HepG2 (cell line): ENCODE measurements around the gene LMCD1. TPM values are rescaled to one million over a fixed set of nuclear protein-coding genes. Genes with fewer than 3 reads are reported as not detected.

Source experiments
- ATAC-seq: fragments of 200-7000 bp; cut with Tn5 transposase; 3 replicates; pipeline ENCODE4 v1.9.1; 2020; ENCODE audit warnings: mild to moderate bottlenecking, moderate library complexity
- BruUV-seq: library from RNA; stranded (reverse); fragments of 400-500 nt; replicated peaks from 2 replicates; lab custom pipeline; 2021; lab: Mats Ljungman, UMichigan
- CTCF ChIA-PET: fragments of 300-600 bp; formaldehyde crosslinking; extraction: SDS; loops from one replicate; lab custom pipeline; 2021; ENCODE audit warnings: low total read pairs, inconsistent platforms, low intra/inter-chr PET ratio; lab: Yijun Ruan, JAX
- POLR2A ChIA-PET: fragments of 350-600 bp; sonication (Branson Sonifier 250); formaldehyde crosslinking; loops from one replicate; lab custom pipeline; 2020; ENCODE audit warnings: antibody characterized with exemption, inconsistent platforms; lab: Yijun Ruan, JAX
- DNase-seq: peaks from one replicate; pipeline ENCODE4 v3.0.0-alpha.2; 2015; ENCODE audit warnings: low spot score
- FAIRE-seq: peaks from 3 replicates; lab custom pipeline; 2011; peaks lifted over from hg19 to GRCh38; lab: Jason Lieb, UNC
- H2AFZ ChIP-seq: one replicate; pipeline ENCODE4 v1.6.1; 2011; ENCODE audit warnings: low read length, inconsistent platforms
- H3K27ac ChIP-seq: fragments of 300-600 bp; 3 replicates; pipeline ENCODE4 v1.8.0; 2011; ENCODE audit warnings: mixed run types, mild to moderate bottlenecking, mixed read lengths, low read length, inconsistent platforms; ENCODE audit not compliant: insufficient read depth; ENCODE audit errors: extremely low read length
- H3K27me3 ChIP-seq, 2 experiments: fragments of 200-600 bp in 1 of 2; 2 replicates in 1 of 2; 3 replicates in 1 of 2; pipeline versions ENCODE4 v1.6.0 to v1.8.0; 2011; ENCODE audit warnings: low read length in 2 of 2, mild to moderate bottlenecking in 2 of 2, moderate library complexity in 2 of 2, inconsistent platforms in 1 of 2; ENCODE audit not compliant: insufficient read depth in 2 of 2, control insufficient read depth in 1 of 2
- H3K36me3 ChIP-seq, 2 experiments: fragments of 200-600 bp in 1 of 2; replicated peaks in 1 of 2; 2 replicates in 1 of 2; 3 replicates in 1 of 2; pipeline versions ENCODE4 v1.5.1 to v1.8.0; 2011; ENCODE audit warnings: low read length in 2 of 2, inconsistent platforms in 1 of 2; ENCODE audit not compliant: insufficient read depth in 2 of 2, control insufficient read depth in 1 of 2
- H3K4me1 ChIP-seq: 2 replicates; pipeline ENCODE4 v1.5.1; 2012; ENCODE audit warnings: low read length, inconsistent platforms; ENCODE audit not compliant: insufficient read depth
- H3K4me2 ChIP-seq: 2 replicates; pipeline ENCODE4 v1.6.0; 2011; ENCODE audit warnings: low read depth, low read length, inconsistent platforms
- H3K4me3 ChIP-seq, 3 experiments: fragments of 200-600 bp in 1 of 3; sonication (generic), shearing (Covaris generic) in 1 of 3; replicated peaks in 1 of 3; 2 replicates each; pipeline ENCODE4 v1.5.1; 2011 to 2016; ENCODE audit warnings: low read length in 3 of 3, inconsistent platforms in 2 of 3, low read depth in 2 of 3, mild to moderate bottlenecking in 2 of 3, control low read depth in 1 of 3, mixed read lengths in 1 of 3; ENCODE audit not compliant: insufficient read depth in 1 of 3
- H3K79me2 ChIP-seq: one replicate; pipeline ENCODE4 v1.6.1; 2011; ENCODE audit warnings: low read length, inconsistent platforms; ENCODE audit not compliant: insufficient read depth
- H3K9ac ChIP-seq: 2 replicates; pipeline ENCODE4 v1.6.0; 2011; ENCODE audit warnings: mild to moderate bottlenecking, low read depth, low read length, inconsistent platforms; ENCODE audit not compliant: insufficient read depth
- H3K9me3 ChIP-seq: 2 replicates; pipeline ENCODE4 v1.5.1; 2012; ENCODE audit warnings: mild to moderate bottlenecking, low read length
- H4K20me1 ChIP-seq: 2 replicates; pipeline ENCODE4 v1.6.0; 2011; ENCODE audit warnings: inconsistent platforms, mild to moderate bottlenecking, low read length, moderate library complexity; ENCODE audit not compliant: insufficient read depth
- ATF7-NPFF ChIP-seq: sonication (generic); formaldehyde crosslinking; IDR thresholded peaks from 2 replicates; pipeline ENCODE4 v1.8.1; 2023; ENCODE audit warnings: mild to moderate bottlenecking, low read depth, missing genetic modification reagents, moderate library complexity
- CHCHD3 ChIP-seq: sonication (generic); formaldehyde crosslinking; IDR thresholded peaks from 2 replicates; pipeline ENCODE4 v1.8.0; 2022; ENCODE audit warnings: mild to moderate bottlenecking, missing genetic modification reagents, moderate library complexity
- EHMT2 ChIP-seq: fragments of 200-600 bp; sonication (generic); IDR thresholded peaks from 2 replicates; pipeline ENCODE4 v1.7.0; 2017; ENCODE audit warnings: antibody characterized with exemption, low read depth, low read length, borderline replicate concordance
- HMG20A ChIP-seq: IDR thresholded peaks from 2 replicates; pipeline ENCODE4 v1.6.1; 2016; ENCODE audit warnings: borderline replicate concordance
- KLF15 ChIP-seq: sonication (generic); formaldehyde crosslinking; IDR thresholded peaks from 2 replicates; pipeline ENCODE4 v1.8.1; 2023; ENCODE audit warnings: borderline replicate concordance, mild to moderate bottlenecking, inconsistent platforms, missing genetic modification reagents, mixed read lengths
- MIER3 ChIP-seq: IDR thresholded peaks from 2 replicates; pipeline ENCODE4 v1.6.1; 2016; ENCODE audit warnings: missing compliant biosample characterization, borderline replicate concordance
- NR2C2 ChIP-seq: sonication (generic); formaldehyde crosslinking; IDR thresholded peaks from 2 replicates; pipeline ENCODE4 v1.4.0; 2020; ENCODE audit warnings: missing genetic modification reagents, mild to moderate bottlenecking, moderate library complexity, borderline replicate concordance
- PAWR ChIP-seq: sonication (generic); formaldehyde crosslinking; IDR thresholded peaks from 2 replicates; pipeline ENCODE4 v1.4.0; 2020; ENCODE audit warnings: missing genetic modification reagents, mild to moderate bottlenecking, borderline replicate concordance
- SALL2 ChIP-seq: sonication (generic); formaldehyde crosslinking; IDR thresholded peaks from 2 replicates; pipeline ENCODE4 v1.8.1; 2023; ENCODE audit warnings: mild to moderate bottlenecking, missing genetic modification reagents, inconsistent platforms
- STAT5B ChIP-seq: sonication (generic); formaldehyde crosslinking; IDR thresholded peaks from 2 replicates; pipeline ENCODE4 v1.4.0; 2020; ENCODE audit warnings: missing genetic modification reagents
- SUZ12 ChIP-seq: fragments of 150-350 bp; IDR thresholded peaks from 2 replicates; pipeline ENCODE4 v1.6.1; 2014; ENCODE audit warnings: low read depth, low read length
- TBX2 ChIP-seq: sonication (generic); formaldehyde crosslinking; IDR thresholded peaks from 2 replicates; pipeline ENCODE4 v1.5.0; 2020; ENCODE audit warnings: missing genetic modification reagents, mild to moderate bottlenecking, borderline replicate concordance
- TCF7L2 ChIP-seq: IDR thresholded peaks from 2 replicates; pipeline ENCODE4 v1.6.1; 2011; ENCODE audit warnings: mild to moderate bottlenecking, low read depth, low read length, moderate library complexity
- ZFP41 ChIP-seq: sonication (generic); formaldehyde crosslinking; IDR thresholded peaks from 2 replicates; pipeline ENCODE4 v1.4.0; 2020; ENCODE audit warnings: mild to moderate bottlenecking, missing genetic modification reagents, borderline replicate concordance
- ZNF33B ChIP-seq: sonication (generic); formaldehyde crosslinking; IDR thresholded peaks from 2 replicates; pipeline ENCODE4 v1.5.1; 2020; ENCODE audit warnings: mild to moderate bottlenecking, missing genetic modification reagents
- ZNF431 ChIP-seq: sonication (generic); formaldehyde crosslinking; IDR thresholded peaks from 2 replicates; pipeline ENCODE4 v1.9.0; 2022; ENCODE audit warnings: missing genetic modification reagents, low read depth, mild to moderate bottlenecking, borderline replicate concordance
- ZNF432 ChIP-seq: sonication (generic); formaldehyde crosslinking; IDR thresholded peaks from 2 replicates; pipeline ENCODE4 v1.5.0; 2020; ENCODE audit warnings: missing genetic modification reagents, mild to moderate bottlenecking, borderline replicate concordance
- ZNF619 ChIP-seq: sonication (generic); formaldehyde crosslinking; IDR thresholded peaks from 2 replicates; pipeline ENCODE4 v1.4.0; 2020; ENCODE audit warnings: mild to moderate bottlenecking, missing genetic modification reagents
- ZNF678 ChIP-seq: sonication (generic); formaldehyde crosslinking; IDR thresholded peaks from 2 replicates; pipeline ENCODE4 v1.4.0; 2020; ENCODE audit warnings: mild to moderate bottlenecking, missing genetic modification reagents
- ZSCAN21 ChIP-seq: sonication (generic); formaldehyde crosslinking; IDR thresholded peaks from 2 replicates; pipeline ENCODE4 v1.8.0; 2022; ENCODE audit warnings: mild to moderate bottlenecking, missing genetic modification reagents, moderate library complexity, borderline replicate concordance
- WGBS: methylation state at CpG from one replicate; pipeline ENCODE4 v1.1.6; 2017; ENCODE audit warnings: low lambda C conversion rate; 5-methylcytosine and 5-hydroxymethylcytosine counted together
- in situ Hi-C: cut with HindIII; loops from 2 replicates; pipeline ENCODE4 v1.10.0; 2017; ENCODE audit warnings: low pct_unique_long_range_greater_than_20kb; ENCODE audit not compliant: extremely low pct_ligation_motif_present
- intact Hi-C: fragments of 100-400 bp; cut with micrococcal nuclease; formaldehyde crosslinking; loops from one replicate; pipeline ENCODE4 v1.10.0; 2022; ENCODE audit not compliant: unreplicated experiment
- polyA plus RNA-seq, 8 experiments: library from polyadenylated mRNA; depleted of rRNA in 3 of 8; stranded (reverse) in 7 of 8; unstranded in 1 of 8; fragments of >200 nt; fragmentation: Illumina TruSeq in 4 of 8; extraction: Trizol in 4 of 8; gene quantifications; 2 replicates each; pipeline versions ENCODE4 v1.2.1 to v1.2.3, GENCODE V29; 2011 to 2016; ENCODE audit warnings: low read depth in 4 of 8, missing spikeins in 1 of 8, mixed read lengths in 1 of 8; ENCODE audit not compliant: insufficient read depth in 1 of 8
- total RNA-seq, 5 experiments: library from RNA; depleted of rRNA; stranded (reverse); fragments of >200 nt; fragmentation: Illumina TruSeq; extraction: Trizol; gene quantifications; 2 replicates each; pipeline ENCODE4 v1.2.3, GENCODE V29; 2016; ENCODE audit warnings: low read depth in 1 of 5
- TF ChIP-seq, protein P1 (sequence below): sonication (generic); formaldehyde crosslinking; IDR thresholded peaks from 2 replicates; pipeline ENCODE4 v1.4.0; 2020; ENCODE audit warnings: missing genetic modification reagents
- TF ChIP-seq, protein P2 (sequence below): fragments of 450-650 bp; IDR thresholded peaks from 2 replicates; pipeline ENCODE4 v1.6.1; 2016

Gene LMCD1
- total and polyA plus RNA-seq, 2 of the 13 experiments (the other 11 are each of a cell fraction or from before 2014, with no cell fraction given) = 6.2 to 7.1 TPM

DNA sequence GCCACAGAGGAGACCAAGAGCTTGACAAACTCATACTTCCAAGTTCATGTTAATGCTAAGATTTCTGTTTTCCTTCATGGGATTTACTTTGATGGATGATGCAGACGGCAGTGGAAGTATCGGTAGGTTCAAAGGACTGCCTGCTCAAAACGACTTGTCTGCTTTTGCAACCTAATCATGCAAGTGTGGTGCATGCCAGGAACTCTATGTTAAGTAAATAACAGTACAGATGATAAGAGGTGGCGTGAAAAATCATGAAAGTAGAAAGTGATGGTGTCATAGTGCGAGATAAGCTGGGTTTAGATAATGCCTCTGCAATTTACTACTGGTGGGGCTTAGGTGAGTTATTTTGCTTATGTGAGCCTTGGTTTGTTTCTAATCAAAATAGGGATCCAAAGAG is 14.7 kb upstream of the LMCD1 start:
- H3K79me2 ChIP-seq = no peaks in the 10 kb centered on the region
- in situ Hi-C loops (no loop called here), intact Hi-C loops (loop anchor here (1.0 kb wide), 1 partner anchor 14 kb away; the partner anchor contains the start of gene LMCD1)
- DNase-seq (peak; percentile 94), FAIRE-seq (no peak), ATAC-seq (peak; percentile 61)
- CTCF ChIA-PET = no interaction called here
- WGBS = 8% methylated on average over 5 of the region's 5 CpGs
- H3K27me3 ChIP-seq = no peaks in the 10 kb centered on the region
- H3K4me1 ChIP-seq = peaks cover 92% of the 10 kb centered on the region
- peak overlapping the region; percentile 21 for H3K27ac ChIP-seq
- H3K4me2 ChIP-seq = no peak overlapping the region
- POLR2A ChIA-PET = interaction anchor here (1.3 kb wide), 2 partner anchors 11 to 14 kb away, joined by 3 to 9 read pairs; partner anchors contain the start of gene LMCD1
- no TSS peak for BruUV-seq
- peaks cover 8% of the 10 kb centered on the region for H3K9me3 ChIP-seq
- H2AFZ ChIP-seq = no peak overlapping the region
- H3K36me3 ChIP-seq = no peaks in the 10 kb centered on the region
- no peaks in the 10 kb centered on the region for H4K20me1 ChIP-seq
- H3K4me3 ChIP-seq = no peak overlapping the region
- no peak overlapping the region for H3K9ac ChIP-seq
- no peak for TF ChIP-seq CHCHD3
- no peak for TF ChIP-seq ZSCAN21 (CRISPR knock-in tag)
- TF ChIP-seq, protein P1, sequence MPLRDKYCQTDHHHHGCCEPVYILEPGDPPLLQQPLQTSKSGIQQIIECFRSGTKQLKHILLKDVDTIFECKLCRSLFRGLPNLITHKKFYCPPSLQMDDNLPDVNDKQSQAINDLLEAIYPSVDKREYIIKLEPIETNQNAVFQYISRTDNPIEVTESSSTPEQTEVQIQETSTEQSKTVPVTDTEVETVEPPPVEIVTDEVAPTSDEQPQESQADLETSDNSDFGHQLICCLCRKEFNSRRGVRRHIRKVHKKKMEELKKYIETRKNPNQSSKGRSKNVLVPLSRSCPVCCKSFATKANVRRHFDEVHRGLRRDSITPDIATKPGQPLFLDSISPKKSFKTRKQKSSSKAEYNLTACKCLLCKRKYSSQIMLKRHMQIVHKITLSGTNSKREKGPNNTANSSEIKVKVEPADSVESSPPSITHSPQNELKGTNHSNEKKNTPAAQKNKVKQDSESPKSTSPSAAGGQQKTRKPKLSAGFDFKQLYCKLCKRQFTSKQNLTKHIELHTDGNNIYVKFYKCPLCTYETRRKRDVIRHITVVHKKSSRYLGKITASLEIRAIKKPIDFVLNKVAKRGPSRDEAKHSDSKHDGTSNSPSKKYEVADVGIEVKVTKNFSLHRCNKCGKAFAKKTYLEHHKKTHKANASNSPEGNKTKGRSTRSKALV (CRISPR knock-in tag) = no peak
- no peak for TF ChIP-seq ZFP41 (CRISPR knock-in tag)
- TF ChIP-seq SALL2 (CRISPR knock-in tag) = no peak
- TF ChIP-seq STAT5B (CRISPR knock-in tag) = no peak
- peak; percentile 97 for TF ChIP-seq TBX2 (CRISPR knock-in tag)
- no peak for TF ChIP-seq KLF15 (CRISPR knock-in tag)
- no peak for TF ChIP-seq SUZ12
- peak; percentile 80; the same call in 1 of the 2 replicates for TF ChIP-seq TCF7L2
- TF ChIP-seq ATF7-NPFF = no peak
- TF ChIP-seq, protein P2, sequence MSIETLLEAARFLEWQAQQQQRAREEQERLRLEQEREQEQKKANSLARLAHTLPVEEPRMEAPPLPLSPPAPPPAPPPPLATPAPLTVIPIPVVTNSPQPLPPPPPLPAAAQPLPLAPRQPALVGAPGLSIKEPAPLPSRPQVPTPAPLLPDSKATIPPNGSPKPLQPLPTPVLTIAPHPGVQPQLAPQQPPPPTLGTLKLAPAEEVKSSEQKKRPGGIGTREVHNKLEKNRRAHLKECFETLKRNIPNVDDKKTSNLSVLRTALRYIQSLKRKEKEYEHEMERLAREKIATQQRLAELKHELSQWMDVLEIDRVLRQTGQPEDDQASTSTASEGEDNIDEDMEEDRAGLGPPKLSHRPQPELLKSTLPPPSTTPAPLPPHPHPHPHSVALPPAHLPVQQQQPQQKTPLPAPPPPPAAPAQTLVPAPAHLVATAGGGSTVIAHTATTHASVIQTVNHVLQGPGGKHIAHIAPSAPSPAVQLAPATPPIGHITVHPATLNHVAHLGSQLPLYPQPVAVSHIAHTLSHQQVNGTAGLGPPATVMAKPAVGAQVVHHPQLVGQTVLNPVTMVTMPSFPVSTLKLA = no peak
- no peak for TF ChIP-seq ZNF678 (CRISPR knock-in tag)
- peak; percentile 98 for TF ChIP-seq HMG20A
- TF ChIP-seq ZNF431 (CRISPR knock-in tag) = no peak
- peak; percentile 33; the same call in 1 of the 2 replicates for TF ChIP-seq NR2C2
- TF ChIP-seq ZNF619 (CRISPR knock-in tag) = no peak
- no peak for TF ChIP-seq PAWR (CRISPR knock-in tag)
- no peak for TF ChIP-seq EHMT2
- TF ChIP-seq MIER3 (CRISPR knock-in tag) = peak; percentile 62; the same call in 1 of the 2 replicates
- no peak for TF ChIP-seq ZNF33B (CRISPR knock-in tag)
- TF ChIP-seq ZNF432 = no peak
